CD14-positive monocyte (primary cell): ENCODE data around the gene TP73. TPM values are rescaled to one million over a fixed set of nuclear protein-coding genes. Genes with fewer than 3 reads are reported as not detected.

Experiments used
- DNase-seq, 3 donors: peaks; one replicate each; pipeline ENCODE4 v3.0.0-alpha.2; 2011 to 2022
- H2AFZ ChIP-seq: 2 replicates; pipeline ENCODE4 v1.6.0; 2012; ENCODE audit warnings: mild to moderate bottlenecking, low read depth, low read length, inconsistent platforms; ENCODE audit not compliant: insufficient read depth, poor library complexity, severe bottlenecking
- H3K27ac ChIP-seq, 2 donors: 1 replicate in 1 of 2; 2 replicates in 1 of 2; pipeline ENCODE4 v1.5.1; 2012 to 2013; ENCODE audit warnings: low read length in 2 of 2, control low read depth in 1 of 2, inconsistent platforms in 1 of 2, low read depth in 1 of 2, mild to moderate bottlenecking in 1 of 2
- H3K27me3 ChIP-seq, 2 donors: one replicate each; pipeline versions ENCODE4 v1.6.0 to v1.6.1; 2011 to 2013; ENCODE audit warnings: low read length in 2 of 2; ENCODE audit not compliant: control insufficient read depth in 2 of 2, insufficient read depth in 2 of 2
- H3K36me3 ChIP-seq, 2 donors: replicated peaks in 1 of 2; 1 replicate in 1 of 2; 2 replicates in 1 of 2; pipeline versions ENCODE4 v1.5.1 to v1.6.1; 2012 to 2013; ENCODE audit warnings: low read length in 2 of 2, control low read depth in 1 of 2, inconsistent platforms in 1 of 2, mild to moderate bottlenecking in 1 of 2; ENCODE audit not compliant: insufficient read depth in 2 of 2, control insufficient read depth in 1 of 2
- H3K4me1 ChIP-seq, 2 donors: 1 replicate in 1 of 2; 2 replicates in 1 of 2; pipeline versions ENCODE4 v1.5.1 to v1.6.1; 2012 to 2013; ENCODE audit warnings: low read length in 2 of 2, control low read depth in 1 of 2, inconsistent platforms in 1 of 2, mild to moderate bottlenecking in 1 of 2, moderate library complexity in 1 of 2; ENCODE audit not compliant: insufficient read depth in 2 of 2, control insufficient read depth in 1 of 2
- H3K4me2 ChIP-seq: replicated peaks from 2 replicates; pipeline ENCODE3; 2012; ENCODE audit warnings: low read length, moderate library complexity, mild to moderate bottlenecking; ENCODE audit not compliant: poor library complexity, severe bottlenecking; ENCODE audit errors: extremely low read depth
- H3K4me3 ChIP-seq, 3 experiments: fragments of 200-600 bp in 1 of 3; sonication (generic) in 1 of 3; replicated peaks in 1 of 3; 1 replicate in 2 of 3; 2 replicates in 1 of 3; pipeline ENCODE4 v1.5.1; 2011 to 2013; ENCODE audit warnings: low read length in 3 of 3, mild to moderate bottlenecking in 3 of 3, control low read depth in 2 of 3, low read depth in 2 of 3, inconsistent platforms in 1 of 3, moderate library complexity in 1 of 3
- H3K79me2 ChIP-seq: 2 replicates; pipeline ENCODE4 v1.6.0; 2012; ENCODE audit warnings: mild to moderate bottlenecking, control low read depth, inconsistent platforms, low read length, moderate library complexity; ENCODE audit not compliant: insufficient read depth
- H3K9ac ChIP-seq: 2 replicates; pipeline ENCODE4 v1.6.0; 2017; ENCODE audit warnings: low read length, mild to moderate bottlenecking; ENCODE audit not compliant: insufficient read depth, poor library complexity, severe bottlenecking
- H3K9me3 ChIP-seq, 2 donors: replicated peaks in 1 of 2; 1 replicate in 1 of 2; 2 replicates in 1 of 2; pipeline versions ENCODE4 v1.5.1 to v1.6.1; 2012 to 2013; ENCODE audit warnings: low read length in 2 of 2, control low read depth in 1 of 2; ENCODE audit not compliant: control insufficient read depth in 1 of 2, insufficient read depth in 1 of 2
- H4K20me1 ChIP-seq: 2 replicates; pipeline ENCODE4 v1.6.0; 2012; ENCODE audit warnings: mild to moderate bottlenecking, low read length, control low read depth, moderate library complexity; ENCODE audit not compliant: insufficient read depth
- H3K27ac Mint-ChIP-seq, 7 donors: one replicate each; pipeline ENCODE4 v1.8.0; 2020; ENCODE audit warnings: mild to moderate bottlenecking in 7 of 7, mixed read lengths in 7 of 7, moderate library complexity in 6 of 7, inconsistent platforms in 2 of 7
- H3K27me3 Mint-ChIP-seq, 3 donors: one replicate each; pipeline ENCODE4 v1.8.0; 2021 to 2022; ENCODE audit warnings: low read depth in 3 of 3, mild to moderate bottlenecking in 3 of 3, mixed read lengths in 3 of 3, moderate library complexity in 3 of 3, inconsistent platforms in 1 of 3
- H3K36me3 Mint-ChIP-seq, 2 donors: one replicate each; pipeline ENCODE4 v1.8.0; 2020; ENCODE audit warnings: mixed read lengths in 2 of 2, inconsistent platforms in 1 of 2, mild to moderate bottlenecking in 1 of 2
- H3K4me1 Mint-ChIP-seq: one replicate; pipeline ENCODE4 v1.8.0; 2020; ENCODE audit warnings: mild to moderate bottlenecking, mixed read lengths
- H3K4me3 Mint-ChIP-seq, 2 donors: one replicate each; pipeline ENCODE4 v1.8.0; 2020; ENCODE audit warnings: mild to moderate bottlenecking in 2 of 2, mixed read lengths in 2 of 2, moderate library complexity in 1 of 2
- H3K9me3 Mint-ChIP-seq, 7 donors: one replicate each; pipeline ENCODE4 v1.8.0; 2020 to 2022; ENCODE audit warnings: mixed read lengths in 7 of 7, mild to moderate bottlenecking in 6 of 7, moderate library complexity in 6 of 7, inconsistent platforms in 2 of 7
- CTCF ChIP-seq: fragments of 200-600 bp; IDR thresholded peaks from one replicate; pipeline ENCODE4 v1.8.0; 2022; ENCODE audit warnings: antibody characterized with exemption, mild to moderate bottlenecking
- WGBS: methylation state at CpG from one replicate; pipeline ENCODE4 v1.1.5; 2013; ENCODE audit warnings: missing lambda C conversion rate; ENCODE audit not compliant: insufficient coverage; 5-methylcytosine and 5-hydroxymethylcytosine counted together
- intact Hi-C, 2 donors: fragments of 100-400 bp; cut with micrococcal nuclease; formaldehyde crosslinking; loops; one replicate each; pipeline versions ENCODE4 v1.15.0 to v1.15.1; 2023
- polyA plus RNA-seq, 3 donors: library from polyadenylated mRNA; depleted of rRNA in 1 of 3; unstranded in 2 of 3; stranded (reverse) in 1 of 3; fragments of 300-500 nt in 2 of 3; fragments of >200 nt in 1 of 3; fragmentation: Illumina TruSeq in 2 of 3; gene quantifications; 1 replicate in 2 of 3; 2 replicates in 1 of 3; pipeline ENCODE4 v1.2.3, GENCODE V29; 2012 to 2021

TP73 gene
- polyA plus RNA-seq, 3 donors: 0.21 to 0.42 TPM; not detected in 1

GRCh38 chr1:3673381-3674099 is 21.2 kb downstream of the TP73 start:
- TF ChIP-seq CTCF: no peak
- Mint-ChIP-seq H3K4me1 (peaks cover 53% of the 10 kb centered on the region), H3K4me3 (no peak overlapping the region), H3K27me3 (peaks cover 0 to 14% (median 4%) of the 10 kb centered on the region in 3 donors), H3K36me3 (peaks cover 0 to 3% of the 10 kb centered on the region in 2 donors), H3K9me3 (no peaks in the 10 kb centered on the region), H3K27ac (peak overlapping the region in 2 of 7 donors; percentile 52 to 69)
- Histone ChIP-seq H3K27me3 (peaks cover 0 to 2% of the 10 kb centered on the region in 2 donors), H3K4me1 (peaks cover 42 to 57% of the 10 kb centered on the region in 2 donors), H3K4me3 (no peak overlapping the region), H4K20me1 (no peaks in the 10 kb centered on the region), H2AFZ (no peak overlapping the region), H3K9ac (no peak overlapping the region), H3K79me2 (no peaks in the 10 kb centered on the region), H3K9me3 (no peaks in the 10 kb centered on the region), H3K4me2 (no peak overlapping the region), H3K36me3 (no peaks in the 10 kb centered on the region), H3K27ac (no peak overlapping the region)
- 94% methylated on average over 19 of the region's 25 CpGs for WGBS
- intact Hi-C loops: no loop called here
- DNase-seq: no peak

- peaks cover 0 to 3% of the 10 kb centered on the region in 2 donors for H3K36me3 Mint-ChIP-seq
- Histone ChIP-seq H3K4me3 (no peak overlapping the region), H3K9me3 (no peaks in the 10 kb centered on the region), H3K27me3 (peaks cover 0 to 2% of the 10 kb centered on the region in 2 donors), H3K36me3 (no peaks in the 10 kb centered on the region), H3K4me2 (no peak overlapping the region), H3K4me1 (peaks cover 42 to 57% of the 10 kb centered on the region in 2 donors), H3K27ac (no peak overlapping the region), H3K9ac (no peak overlapping the region), H2AFZ (no peak overlapping the region), H3K79me2 (no peaks in the 10 kb centered on the region), H4K20me1 (no peaks in the 10 kb centered on the region)
- H3K4me3 Mint-ChIP-seq: no peak overlapping the region
- intact Hi-C loops: no loop called here
- TF ChIP-seq CTCF: no peak
- no peaks in the 10 kb centered on the region for H3K9me3 Mint-ChIP-seq
- H3K27me3 Mint-ChIP-seq: peaks cover 0 to 17% (median 4%) of the 10 kb centered on the region in 3 donors
- DNase-seq: no peak
- H3K27ac Mint-ChIP-seq: no peak overlapping the region
- peaks cover 59% of the 10 kb centered on the region for H3K4me1 Mint-ChIP-seq
- 86% methylated on average over 24 of the region's 30 CpGs for WGBS
These were observed 22.1 kb downstream of the TP73 start for GRCh38 chr1:3674100-3675094.
